Measurements from ENCODE around the gene SCGB2B2. TPM values are rescaled to one million over a fixed set of nuclear protein-coding genes. Genes with fewer than 3 reads are reported as not detected.

SCGB2B2 gene
- polyA plus RNA-seq, 1 donor from 2014 or later: not detected

- Mint-ChIP-seq H3K27ac (no peak overlapping the region), H3K4me1 (peaks cover 0 to 11% (median 9%) of the 10 kb centered on the region in 3 donors), H3K4me3 (no peak overlapping the region), H3K27me3 (no peaks in the 10 kb centered on the region), H3K36me3 (peaks cover 2% of the 10 kb centered on the region), H3K9me3 (peaks cover 0 to 5% (median 0%) of the 10 kb centered on the region in 3 donors)
These were observed 12.1 kb downstream of the SCGB2B2 start for GRCh38 chr19:34664870-34665269.

GRCh38 chr19:34664168-34664567, 12.8 kb downstream of the SCGB2B2 start:
- no peak overlapping the region for H3K27ac Mint-ChIP-seq
- no peak overlapping the region for H3K4me3 Mint-ChIP-seq
- peaks cover 0 to 5% (median 0%) of the 10 kb centered on the region in 3 donors for H3K9me3 Mint-ChIP-seq
- peaks cover 2% of the 10 kb centered on the region for H3K36me3 Mint-ChIP-seq
- peaks cover 4% of the 10 kb centered on the region for H3K27me3 Mint-ChIP-seq
- H3K4me1 Mint-ChIP-seq: peaks cover 0 to 11% (median 9%) of the 10 kb centered on the region in 3 donors

- Mint-ChIP-seq H3K4me3 (peak overlapping the region in 1 of 4 donors; percentile 30), H3K9me3 (peaks cover 0 to 7% (median 0%) of the 10 kb centered on the region in 3 donors), H3K36me3 (peaks cover 5% of the 10 kb centered on the region), H3K27ac (peak overlapping the region in 1 of 3 donors; percentile 11), H3K4me1 (peaks cover 0 to 11% (median 9%) of the 10 kb centered on the region in 3 donors), H3K27me3 (peaks cover 4% of the 10 kb centered on the region)
These were observed 14.0 kb downstream of the SCGB2B2 start for GRCh38 chr19:34662919-34663318.

- Mint-ChIP-seq H3K27ac (no peak overlapping the region), H3K9me3 (peaks cover 0 to 11% (median 0%) of the 10 kb centered on the region in 3 donors)
These were observed 15.6 kb downstream of the SCGB2B2 start for GRCh38 chr19:34661357-34661756.

GRCh38 chr19:34655651-34656050, 21.3 kb downstream of the SCGB2B2 start:
- peaks cover 11% of the 10 kb centered on the region for H3K36me3 Mint-ChIP-seq
- H3K27me3 Mint-ChIP-seq: peaks cover 4% of the 10 kb centered on the region
- H3K4me1 Mint-ChIP-seq: peaks cover 0 to 4% (median 3%) of the 10 kb centered on the region in 3 donors
- H3K27ac Mint-ChIP-seq: no peak overlapping the region
- peak overlapping the region in 1 of 4 donors; percentile 68 for H3K4me3 Mint-ChIP-seq
- peaks cover 4 to 25% (median 17%) of the 10 kb centered on the region in 3 donors for H3K9me3 Mint-ChIP-seq

More at GRCh38 chr19:34661357-34661756, 15.6 kb downstream of the SCGB2B2 start:
- Mint-ChIP-seq H3K4me1 (peaks cover 0 to 9% (median 8%) of the 10 kb centered on the region in 3 donors), H3K4me3 (no peak overlapping the region), H3K36me3 (peaks cover 7% of the 10 kb centered on the region), H3K27me3 (peaks cover 4% of the 10 kb centered on the region)

- H3K27ac Mint-ChIP-seq: no peak overlapping the region
- H3K4me3 Mint-ChIP-seq: no peak overlapping the region
- H3K27me3 Mint-ChIP-seq: peaks cover 4% of the 10 kb centered on the region
- peaks cover 0 to 4% (median 3%) of the 10 kb centered on the region in 3 donors for H3K4me1 Mint-ChIP-seq
- H3K9me3 Mint-ChIP-seq: peaks cover 4 to 25% (median 20%) of the 10 kb centered on the region in 3 donors
- H3K36me3 Mint-ChIP-seq: peaks cover 9% of the 10 kb centered on the region
These were observed 22.2 kb downstream of the SCGB2B2 start for GRCh38 chr19:34654796-34655195.

GRCh38 chr19:34651747-34652146, 25.2 kb downstream of the SCGB2B2 start:
- Mint-ChIP-seq H3K27me3 (no peaks in the 10 kb centered on the region), H3K4me3 (no peak overlapping the region), H3K9me3 (peaks cover 4 to 20% (median 18%) of the 10 kb centered on the region in 3 donors), H3K4me1 (peaks cover 0 to 4% (median 3%) of the 10 kb centered on the region in 3 donors), H3K36me3 (peaks cover 9% of the 10 kb centered on the region), H3K27ac (no peak overlapping the region)

GRCh38 chr19:34649886-34650543, 26.9 kb downstream of the SCGB2B2 start:
- peaks cover 0 to 20% (median 10%) of the 10 kb centered on the region in 3 donors for H3K9me3 Mint-ChIP-seq
- no peak overlapping the region for H3K27ac Mint-ChIP-seq
- H3K36me3 Mint-ChIP-seq: peaks cover 6% of the 10 kb centered on the region
- H3K4me1 Mint-ChIP-seq: peaks cover 0 to 4% (median 3%) of the 10 kb centered on the region in 3 donors
- H3K27me3 Mint-ChIP-seq: no peaks in the 10 kb centered on the region
- H3K4me3 Mint-ChIP-seq: no peak overlapping the region

GRCh38 chr19:34645551-34645950, 31.4 kb downstream of the SCGB2B2 start:
- H3K27me3 Mint-ChIP-seq: no peaks in the 10 kb centered on the region
- H3K27ac Mint-ChIP-seq: no peak overlapping the region
- peaks cover 4% of the 10 kb centered on the region for H3K36me3 Mint-ChIP-seq
- H3K4me3 Mint-ChIP-seq: no peak overlapping the region
- peaks cover 0 to 2% (median 0%) of the 10 kb centered on the region in 3 donors for H3K9me3 Mint-ChIP-seq
- H3K4me1 Mint-ChIP-seq: no peaks in the 10 kb centered on the region

- H3K36me3 Mint-ChIP-seq: peaks cover 4% of the 10 kb centered on the region
- H3K4me1 Mint-ChIP-seq: no peaks in the 10 kb centered on the region
- H3K9me3 Mint-ChIP-seq: no peaks in the 10 kb centered on the region
- H3K4me3 Mint-ChIP-seq: no peak overlapping the region
- H3K27ac Mint-ChIP-seq: peak overlapping the region in 1 of 3 donors; percentile 11
- H3K27me3 Mint-ChIP-seq: no peaks in the 10 kb centered on the region
These were observed 31.9 kb downstream of the SCGB2B2 start for GRCh38 chr19:34644991-34645461.

GRCh38 chr19:34642241-34642640, 34.7 kb downstream of the SCGB2B2 start:
- Mint-ChIP-seq H3K36me3 (no peaks in the 10 kb centered on the region), H3K9me3 (no peaks in the 10 kb centered on the region), H3K4me3 (no peak overlapping the region), H3K4me1 (peaks cover 0 to 3% (median 0%) of the 10 kb centered on the region in 3 donors), H3K27me3 (no peaks in the 10 kb centered on the region), H3K27ac (no peak overlapping the region)

- Mint-ChIP-seq H3K9me3 (peaks cover 0 to 10% (median 8%) of the 10 kb centered on the region in 3 donors), H3K4me1 (peaks cover 0 to 3% (median 0%) of the 10 kb centered on the region in 3 donors), H3K36me3 (no peaks in the 10 kb centered on the region), H3K4me3 (no peak overlapping the region), H3K27me3 (no peaks in the 10 kb centered on the region), H3K27ac (no peak overlapping the region)
These were observed 37.4 kb downstream of the SCGB2B2 start for GRCh38 chr19:34639491-34640085.

- Mint-ChIP-seq H3K4me3 (no peak overlapping the region), H3K4me1 (no peaks in the 10 kb centered on the region), H3K27ac (no peak overlapping the region), H3K9me3 (peaks cover 5 to 24% (median 12%) of the 10 kb centered on the region in 3 donors), H3K27me3 (no peaks in the 10 kb centered on the region), H3K36me3 (peaks cover 2% of the 10 kb centered on the region)
These were observed 43.2 kb downstream of the SCGB2B2 start for GRCh38 chr19:34633802-34634201.
